DOHH2 (cell line): ENCODE measurements around the gene COX8A.

Experiments used
- H3F3A ChIP-seq: fragments of 200-600 bp; sonication (generic), shearing (Covaris generic); 2 replicates; pipeline ENCODE4 v1.6.0; 2016; ENCODE audit warnings: antibody characterized with exemption, mild to moderate bottlenecking; ENCODE audit not compliant: control insufficient read depth, insufficient read depth
- H3K27ac ChIP-seq: fragments of 200-600 bp; sonication (generic); 2 replicates; pipeline ENCODE4 v1.5.1; 2014; ENCODE audit warnings: low read depth, mild to moderate bottlenecking, low read length, moderate library complexity
- H3K27me3 ChIP-seq: fragments of 200-600 bp; sonication (generic); 2 replicates; pipeline ENCODE4 v1.6.1; 2014; ENCODE audit warnings: mild to moderate bottlenecking, low read length, mixed read lengths; ENCODE audit not compliant: control insufficient read depth
- H3K36me3 ChIP-seq: fragments of 200-600 bp; sonication (generic); 2 replicates; pipeline ENCODE4 v1.6.1; 2014; ENCODE audit warnings: mild to moderate bottlenecking, low read length, moderate library complexity, mixed read lengths; ENCODE audit not compliant: control insufficient read depth
- H3K4me1 ChIP-seq: fragments of 200-600 bp; sonication (generic); 2 replicates; pipeline ENCODE4 v1.6.1; 2014; ENCODE audit warnings: mild to moderate bottlenecking, low read length, mixed read lengths; ENCODE audit not compliant: control insufficient read depth
- H3K4me2 ChIP-seq: fragments of 200-600 bp; sonication (generic); 2 replicates; pipeline ENCODE4 v1.6.0; 2014; ENCODE audit warnings: mild to moderate bottlenecking, low read length, moderate library complexity
- H3K4me3 ChIP-seq: fragments of 200-600 bp; sonication (generic); 2 replicates; pipeline ENCODE4 v1.5.1; 2014; ENCODE audit warnings: mild to moderate bottlenecking, low read length, mixed read lengths
- H3K79me2 ChIP-seq: fragments of 200-600 bp; sonication (generic); 2 replicates; pipeline ENCODE4 v1.6.1; 2014; ENCODE audit warnings: mild to moderate bottlenecking, low read length, mixed read lengths; ENCODE audit not compliant: control insufficient read depth
- H3K9me2 ChIP-seq: fragments of 200-600 bp; sonication (generic); replicated peaks from 2 replicates; pipeline ENCODE4 v1.6.1; 2014; ENCODE audit warnings: mild to moderate bottlenecking, low read length, mixed read lengths; ENCODE audit not compliant: control insufficient read depth
- H3K9me3 ChIP-seq: fragments of 200-600 bp; sonication (generic); 2 replicates; pipeline ENCODE4 v1.6.1; 2014; ENCODE audit warnings: antibody characterized with exemption, low read length, mixed read lengths; ENCODE audit not compliant: control insufficient read depth, insufficient read depth
- H4K20me1 ChIP-seq: fragments of 200-600 bp; sonication (generic); 2 replicates; pipeline ENCODE4 v1.6.0; 2014; ENCODE audit warnings: low read depth, mild to moderate bottlenecking, antibody characterized with exemption, low read length, moderate library complexity; ENCODE audit not compliant: control insufficient read depth, insufficient read depth
- CTCF ChIP-seq: fragments of 200-600 bp; sonication (generic); IDR thresholded peaks from one replicate; pipeline ENCODE4 v1.5.1; 2014; ENCODE audit warnings: antibody characterized with exemption, mild to moderate bottlenecking, low read depth, low read length; ENCODE audit not compliant: poor library complexity, severe bottlenecking
- EZH2phosphoT487 ChIP-seq: fragments of 200-600 bp; sonication (generic); IDR thresholded peaks from 2 replicates; pipeline ENCODE4 v1.6.1; 2017; ENCODE audit warnings: borderline replicate concordance, mild to moderate bottlenecking, antibody characterized with exemption, low read length, moderate library complexity, mixed read lengths

COX8A gene

GRCh38 chr11:63993993-63994392 lies 19.6 kb downstream of the COX8A start:
- Histone ChIP-seq H4K20me1 (no peaks in the 10 kb centered on the region), H3K4me1 (peaks cover under 1% of the 10 kb centered on the region; the same call in 1 of the 2 replicates), H3K9me2 (no peaks in the 10 kb centered on the region), H3K9me3 (no peaks in the 10 kb centered on the region), H3K79me2 (0 out of 2 replicates have a peak, but pooled peaks cover 6% of the 10 kb centered on the region), H3K27me3 (no peaks in the 10 kb centered on the region), H3K4me3 (no peak overlapping the region), H3K4me2 (no peak overlapping the region), H3K27ac (no peak overlapping the region), H3K36me3 (peaks cover 36% of the 10 kb centered on the region), H3F3A (no peaks in the 10 kb centered on the region)
- TF ChIP-seq CTCF (no peak), EZH2phosphoT487 (no peak)

GRCh38 chr11:63996512-63996911 lies 22.1 kb downstream of the COX8A start:
- H3K27ac ChIP-seq: no peak overlapping the region
- H3K79me2 ChIP-seq: no peaks in the 10 kb centered on the region
- peaks cover 19% of the 10 kb centered on the region for H3K4me1 ChIP-seq
- H3K4me3 ChIP-seq: no peak overlapping the region
- H3K4me2 ChIP-seq: no peak overlapping the region
- TF ChIP-seq EZH2phosphoT487 (no peak), CTCF (no peak)
- H3K9me2 ChIP-seq: no peaks in the 10 kb centered on the region
- H4K20me1 ChIP-seq: no peaks in the 10 kb centered on the region
- H3K9me3 ChIP-seq: no peaks in the 10 kb centered on the region
- H3F3A ChIP-seq: no peaks in the 10 kb centered on the region
- peaks cover 19% of the 10 kb centered on the region for H3K36me3 ChIP-seq
- H3K27me3 ChIP-seq: no peaks in the 10 kb centered on the region

GRCh38 chr11:63997104-63997700 lies 22.8 kb downstream of the COX8A start:
- Histone ChIP-seq H3K9me3 (no peaks in the 10 kb centered on the region), H3K36me3 (peaks cover 18% of the 10 kb centered on the region), H3K79me2 (no peaks in the 10 kb centered on the region), H3K27me3 (no peaks in the 10 kb centered on the region), H3K4me2 (no peak overlapping the region), H4K20me1 (no peaks in the 10 kb centered on the region), H3F3A (no peaks in the 10 kb centered on the region), H3K9me2 (no peaks in the 10 kb centered on the region), H3K27ac (no peak overlapping the region), H3K4me3 (no peak overlapping the region), H3K4me1 (peaks cover 26% of the 10 kb centered on the region)
- TF ChIP-seq EZH2phosphoT487: no peak
- TF ChIP-seq CTCF: no peak
